Lower leg skin (tissue), 4 donors: Measurements from ENCODE around the gene DUOX1. TPM values are rescaled to one million over a fixed set of nuclear protein-coding genes. Genes with fewer than 3 reads are reported as not detected.
"Not testable (repeated sequence)": the region's sequence is repeated elsewhere in the genome, so short reads cannot be mapped to it uniquely, and the experiment has no call there.

Source experiments
- DNase-seq, 2 donors: peaks; one replicate each; pipeline ENCODE4 v3.0.0-alpha.2; 2019; ENCODE audit warnings: low spot score in 2 of 2
- H3K4me3 ChIP-seq: fragments of 200-600 bp; sonication (generic); 2 replicates; pipeline ENCODE4 v1.5.1; 2017; ENCODE audit warnings: mild to moderate bottlenecking, low read depth; ENCODE audit not compliant: poor library complexity, severe bottlenecking
- POLR2A ChIP-seq, 2 donors: fragments of 450-650 bp; IDR thresholded peaks; one replicate each; pipeline ENCODE4 v1.6.1; 2016 to 2017; ENCODE audit warnings: antibody characterized with exemption in 2 of 2, mild to moderate bottlenecking in 1 of 2, moderate library complexity in 1 of 2
- WGBS, 2 donors: methylation state at CpG; one replicate each; pipeline ENCODE4 v1.1.5; 2018; 5-methylcytosine and 5-hydroxymethylcytosine counted together
- intact Hi-C: fragments of 100-400 bp; cut with DNase I; formaldehyde crosslinking; loops from one replicate; pipeline ENCODE4 v1.15.0; 2023; ENCODE audit warnings: low total_unique reads
- total RNA-seq, 4 donors: library from RNA; depleted of rRNA; stranded (reverse); fragments of >200 nt; gene quantifications; one replicate each; pipeline ENCODE4 v1.1.0, GENCODE V29; 2016
- TF ChIP-seq, protein P1 (sequence below), 3 donors: fragments of 450-650 bp; IDR thresholded peaks; one replicate each; pipeline ENCODE4 v1.5.1; 2016; ENCODE audit warnings: antibody characterized with exemption in 3 of 3, mild to moderate bottlenecking in 3 of 3, moderate library complexity in 2 of 3

The DUOX1 gene
- 100 to 1,000 TPM in 2 of 4 donors, 10 to 100 TPM in 2; 90.1 to 162 (median 114) TPM for total RNA-seq

DNA sequence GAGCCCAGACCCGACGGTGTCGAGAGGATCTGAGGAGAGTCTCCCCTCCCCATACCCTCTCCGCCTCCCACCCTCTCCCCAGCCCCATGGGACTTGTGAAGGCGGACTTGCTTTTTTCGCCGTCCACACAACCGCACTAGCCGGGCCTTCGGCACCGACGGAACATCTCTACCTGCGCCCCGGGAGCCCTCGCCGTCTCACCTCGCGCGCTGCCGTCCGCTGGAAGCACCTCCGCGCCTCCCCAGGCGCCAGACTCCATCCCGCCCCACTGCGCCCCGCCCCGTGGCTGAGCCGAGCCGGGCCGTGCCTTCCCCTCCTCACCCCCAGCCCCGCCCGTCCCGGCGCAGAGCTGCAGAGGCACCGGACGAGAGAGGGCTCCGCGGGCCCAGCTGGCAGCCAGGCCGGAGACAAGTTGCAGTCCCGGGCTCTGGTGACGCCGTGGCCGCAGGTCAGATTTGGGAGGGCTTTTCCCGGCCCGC lies at the start of gene DUOX1, which contains the start of gene DUOXA1:
Gene DUOX1, plus strand, starts transcription at position 344 of the 479 bp plus-strand sequence. CDS start 1,973 bp downstream, outside the sequence.
Gene DUOXA1, minus strand, starts transcription at position 229 of the 479 bp plus-strand sequence. CDS start 6,865 bp downstream, outside the sequence.
- intact Hi-C loops, result no loop called here
- TF ChIP-seq POLR2A (IDR thresholded peaks at IDR 0.05), result no peak
- TF ChIP-seq, protein P1, sequence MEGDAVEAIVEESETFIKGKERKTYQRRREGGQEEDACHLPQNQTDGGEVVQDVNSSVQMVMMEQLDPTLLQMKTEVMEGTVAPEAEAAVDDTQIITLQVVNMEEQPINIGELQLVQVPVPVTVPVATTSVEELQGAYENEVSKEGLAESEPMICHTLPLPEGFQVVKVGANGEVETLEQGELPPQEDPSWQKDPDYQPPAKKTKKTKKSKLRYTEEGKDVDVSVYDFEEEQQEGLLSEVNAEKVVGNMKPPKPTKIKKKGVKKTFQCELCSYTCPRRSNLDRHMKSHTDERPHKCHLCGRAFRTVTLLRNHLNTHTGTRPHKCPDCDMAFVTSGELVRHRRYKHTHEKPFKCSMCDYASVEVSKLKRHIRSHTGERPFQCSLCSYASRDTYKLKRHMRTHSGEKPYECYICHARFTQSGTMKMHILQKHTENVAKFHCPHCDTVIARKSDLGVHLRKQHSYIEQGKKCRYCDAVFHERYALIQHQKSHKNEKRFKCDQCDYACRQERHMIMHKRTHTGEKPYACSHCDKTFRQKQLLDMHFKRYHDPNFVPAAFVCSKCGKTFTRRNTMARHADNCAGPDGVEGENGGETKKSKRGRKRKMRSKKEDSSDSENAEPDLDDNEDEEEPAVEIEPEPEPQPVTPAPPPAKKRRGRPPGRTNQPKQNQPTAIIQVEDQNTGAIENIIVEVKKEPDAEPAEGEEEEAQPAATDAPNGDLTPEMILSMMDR (IDR thresholded peaks at IDR 0.05), result no peak
- WGBS, 2 donors, result 1 to 3% methylated on average over 12 to 35 of the region's 46 CpGs
- peak; percentile 57 to 93 for DNase-seq
- H3K4me3 ChIP-seq, result peak within 1 kb of the TSS; percentile 39

GRCh38 chr15:45080593-45080992 lies 49.2 kb upstream of the DUOX1 start:
- DNase-seq, H3K4me3 ChIP-seq, intact Hi-C loops: not testable (repeated sequence)
- 75 to 76% methylated on average over 3 of the region's 3 CpGs for WGBS, 2 donors

GRCh38 chr15:45082412-45082811 lies 47.4 kb upstream of the DUOX1 start:
- intact Hi-C loops, H3K4me3 ChIP-seq, DNase-seq: not testable (repeated sequence)
- 66 to 74% methylated on average over 5 to 8 of the region's 10 CpGs for WGBS, 2 donors

DNA sequence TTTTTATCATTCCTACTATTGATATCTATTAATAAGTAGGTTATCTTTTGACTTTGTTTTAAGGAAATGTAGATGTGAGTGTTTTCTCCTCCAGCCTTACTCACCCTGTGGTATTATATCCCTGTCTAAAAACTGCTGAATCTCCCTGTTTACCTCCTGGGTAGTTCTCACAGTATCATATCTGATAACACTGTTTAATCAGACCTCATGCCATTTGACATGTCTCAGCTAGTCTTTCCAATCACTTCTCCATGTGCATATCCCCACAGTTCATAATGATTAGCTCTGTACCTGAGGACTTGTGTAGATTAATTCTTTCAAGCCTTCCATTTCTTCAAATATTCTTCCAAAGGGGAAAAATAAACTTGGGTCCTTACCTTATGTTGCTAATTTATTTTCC lies 46.6 kb upstream of the DUOX1 start:
- no peak for DNase-seq
- intact Hi-C loops, result no loop called here
- no peak overlapping the region for H3K4me3 ChIP-seq
- TF ChIP-seq POLR2A (IDR thresholded peaks at IDR 0.05), result no peak
- TF ChIP-seq, protein P1 (IDR thresholded peaks at IDR 0.05), result no peak

- WGBS, 2 donors, result 66 to 75% methylated on average over 3 of the region's 3 CpGs
- intact Hi-C loops, result no loop called here
- H3K4me3 ChIP-seq, result no peak overlapping the region
- TF ChIP-seq POLR2A (IDR thresholded peaks at IDR 0.05), result no peak
- TF ChIP-seq, protein P1 (IDR thresholded peaks at IDR 0.05), result no peak
- DNase-seq, result no peak
Observed at GRCh38 chr15:45084163-45084562, 45.6 kb upstream of the DUOX1 start.

GRCh38 chr15:45087513-45087912 lies 42.3 kb upstream of the DUOX1 start:
- intact Hi-C loops, result no loop called here
- no peak for TF ChIP-seq POLR2A (IDR thresholded peaks at IDR 0.05)
- H3K4me3 ChIP-seq, result no peak overlapping the region
- no peak for DNase-seq
- whole genome bisulfite sequencing, 2 donors, result 91 to 96% methylated on average over 1 of the region's 1 CpG

DNA sequence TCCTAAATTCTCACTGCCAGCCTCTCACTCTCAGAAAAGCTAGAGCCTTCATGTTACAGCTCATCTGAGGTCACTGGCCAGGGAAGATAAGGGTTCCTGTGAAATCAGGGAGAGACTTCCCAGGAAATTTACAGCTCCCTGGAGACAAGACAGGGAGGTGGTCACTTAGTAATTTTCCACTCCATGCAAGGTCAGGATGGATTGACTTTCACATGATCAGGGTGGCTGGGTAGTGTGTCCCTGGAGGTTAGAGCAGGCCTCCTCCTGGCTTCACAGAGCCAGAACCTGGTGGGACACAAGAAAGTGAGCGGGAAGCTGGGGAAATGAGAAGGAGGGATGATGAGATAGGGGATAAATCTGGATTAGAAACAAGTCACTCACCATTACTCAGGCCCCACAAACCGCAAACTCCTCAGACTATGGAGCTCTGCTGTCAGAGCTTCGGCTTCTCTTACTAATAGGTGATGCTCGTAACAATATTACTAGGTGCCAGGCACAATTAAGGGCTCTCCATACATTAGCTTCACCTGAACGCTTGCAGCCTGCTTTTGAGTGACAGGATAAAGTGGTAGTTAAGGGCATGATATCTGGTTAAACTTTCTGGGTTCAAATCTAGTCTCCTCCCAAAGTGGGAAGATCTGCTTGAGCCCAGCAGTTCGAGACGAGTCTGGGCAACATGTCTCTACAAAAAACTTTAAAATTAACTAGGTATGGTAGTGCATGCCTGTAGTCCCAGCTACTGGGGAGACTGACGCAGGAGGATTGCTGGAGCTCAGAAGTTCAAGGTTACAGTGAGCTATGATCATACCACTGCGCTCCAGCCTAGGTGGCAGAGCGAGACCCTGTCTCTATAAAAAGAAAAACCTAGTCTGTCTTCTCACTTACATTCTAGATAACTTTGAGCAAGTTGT lies 40.7 kb upstream of the DUOX1 start:
- WGBS, 2 donors, result 82 to 86% methylated on average over 10 of the region's 10 CpGs
- intact Hi-C loops, result no loop called here
- no peak for TF ChIP-seq POLR2A (IDR thresholded peaks at IDR 0.05)
- TF ChIP-seq, protein P1 (IDR thresholded peaks at IDR 0.05), result no peak
- no peak for DNase-seq
- H3K4me3 ChIP-seq, result no peak overlapping the region
